ENCODE results near the gene S100A2. TPM values are rescaled to one million over a fixed set of nuclear protein-coding genes. Genes with fewer than 3 reads are reported as not detected.

Gene S100A2
- total RNA-seq, 2 donors from 2014 or later = not detected

DNA sequence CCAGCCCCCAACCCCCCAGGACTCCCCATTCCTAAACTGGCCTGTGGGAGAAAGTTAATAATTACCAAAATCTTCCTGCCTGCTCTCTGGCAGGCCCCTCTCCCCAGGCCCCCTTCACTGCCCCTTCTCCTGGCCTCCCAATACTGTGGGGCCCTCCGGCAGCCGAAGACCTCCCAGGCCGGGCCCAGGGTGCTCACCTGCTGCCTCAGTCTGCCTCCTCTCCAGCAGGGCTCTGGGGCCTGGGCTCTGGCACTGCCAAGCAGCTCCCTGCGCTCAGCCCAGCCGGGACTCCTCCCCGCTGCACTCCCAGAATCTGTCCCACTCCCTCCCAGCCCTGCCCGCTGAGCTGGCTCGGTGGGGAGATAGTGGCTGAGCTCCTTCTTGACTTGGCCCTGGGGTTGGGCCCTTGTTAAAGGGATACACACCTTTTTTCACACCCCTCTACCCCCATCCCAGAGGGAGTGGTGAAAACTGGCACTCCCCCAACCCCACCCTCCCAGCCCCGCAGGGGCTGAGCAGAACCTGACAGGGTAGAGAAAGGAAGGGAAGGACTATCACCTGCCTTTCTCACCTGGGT is 47.2 kb upstream of the S100A2 start, which contains the start of gene S100A16:
Gene S100A16 (minus strand): TSS at position 383 of the 577 bp plus-strand sequence. CDS start 4,986 bp downstream, outside the sequence.
- no peaks in the 10 kb centered on the region for H3K27me3 ChIP-seq
- H3K36me3 ChIP-seq = peaks cover 1% of the 10 kb centered on the region
- H3K4me1 ChIP-seq = peaks cover 0 to 67% of the 10 kb centered on the region in 2 donors
- H3K27ac ChIP-seq = peak within 1 kb of the TSS; percentile 91 to 93
- no peaks in the 10 kb centered on the region for H3K9me3 ChIP-seq
- peak; percentile 81 for DNase-seq (ENCODE audit: low spot score)
- TF ChIP-seq, protein P1, sequence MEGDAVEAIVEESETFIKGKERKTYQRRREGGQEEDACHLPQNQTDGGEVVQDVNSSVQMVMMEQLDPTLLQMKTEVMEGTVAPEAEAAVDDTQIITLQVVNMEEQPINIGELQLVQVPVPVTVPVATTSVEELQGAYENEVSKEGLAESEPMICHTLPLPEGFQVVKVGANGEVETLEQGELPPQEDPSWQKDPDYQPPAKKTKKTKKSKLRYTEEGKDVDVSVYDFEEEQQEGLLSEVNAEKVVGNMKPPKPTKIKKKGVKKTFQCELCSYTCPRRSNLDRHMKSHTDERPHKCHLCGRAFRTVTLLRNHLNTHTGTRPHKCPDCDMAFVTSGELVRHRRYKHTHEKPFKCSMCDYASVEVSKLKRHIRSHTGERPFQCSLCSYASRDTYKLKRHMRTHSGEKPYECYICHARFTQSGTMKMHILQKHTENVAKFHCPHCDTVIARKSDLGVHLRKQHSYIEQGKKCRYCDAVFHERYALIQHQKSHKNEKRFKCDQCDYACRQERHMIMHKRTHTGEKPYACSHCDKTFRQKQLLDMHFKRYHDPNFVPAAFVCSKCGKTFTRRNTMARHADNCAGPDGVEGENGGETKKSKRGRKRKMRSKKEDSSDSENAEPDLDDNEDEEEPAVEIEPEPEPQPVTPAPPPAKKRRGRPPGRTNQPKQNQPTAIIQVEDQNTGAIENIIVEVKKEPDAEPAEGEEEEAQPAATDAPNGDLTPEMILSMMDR (IDR thresholded peaks at IDR 0.05) = no peak
- peak within 1 kb of the TSS; percentile 59 to 63 for H3K4me3 ChIP-seq

DNA sequence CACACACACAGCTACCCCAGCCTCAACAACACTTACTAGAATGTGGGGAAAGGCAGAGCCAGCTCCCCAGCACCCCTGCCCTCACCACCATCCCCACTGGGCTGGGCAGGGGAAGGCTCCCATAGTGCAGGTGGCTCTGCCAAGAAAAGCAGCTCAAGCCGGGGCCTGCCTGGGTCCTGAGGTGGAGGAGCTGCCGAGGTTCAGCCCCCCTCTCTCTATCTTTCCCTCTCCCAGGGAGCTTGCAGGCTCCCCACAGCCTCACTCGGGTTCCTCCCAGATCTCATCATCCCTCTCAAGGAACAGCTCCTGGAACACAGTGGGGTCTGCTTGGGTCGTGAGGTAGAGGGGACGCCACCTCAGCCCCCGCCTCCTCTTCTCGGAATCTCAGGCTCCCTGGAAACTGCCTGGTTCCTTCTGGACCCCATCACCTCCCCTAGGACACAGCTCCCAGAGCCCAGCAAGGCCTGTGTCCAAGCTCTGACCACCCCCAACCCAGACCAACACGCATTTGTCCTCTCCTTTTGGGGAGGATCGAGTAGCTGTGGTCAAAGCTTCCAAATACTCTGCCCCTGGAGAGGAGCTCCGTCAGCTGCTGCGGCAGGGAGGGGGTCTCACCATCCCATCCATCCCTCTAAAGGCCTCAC is 46.6 kb upstream of the S100A2 start:
- Histone ChIP-seq H3K4me1 (peaks cover 0 to 65% of the 10 kb centered on the region in 2 donors), H3K4me3 (peak overlapping the region; percentile 59 to 63)

DNA sequence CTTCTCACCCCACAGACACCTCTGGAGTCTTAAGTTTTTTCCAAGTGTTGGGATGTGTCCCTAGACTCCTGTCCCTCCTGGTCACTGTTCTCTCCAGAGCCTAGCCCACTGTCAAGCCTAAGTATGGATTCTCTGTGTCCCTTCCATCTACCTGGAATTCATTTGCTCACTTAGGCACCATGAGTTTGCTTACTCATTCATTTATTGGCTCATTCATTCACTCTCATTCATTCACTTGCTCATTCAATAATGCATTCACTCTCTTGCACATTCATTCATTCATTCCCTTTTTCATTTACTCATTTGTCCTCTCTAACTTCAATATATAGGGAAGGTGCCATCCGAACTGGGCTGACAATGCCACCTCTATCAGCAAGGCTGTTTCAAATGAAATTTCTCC is 45.7 kb upstream of the S100A2 start:
- no peak for DNase-seq (ENCODE audit: low spot score)
- Histone ChIP-seq H3K9me3 (no peaks in the 10 kb centered on the region), H3K4me3 (peak overlapping the region; percentile 59 to 63), H3K27ac (peak overlapping the region; percentile 91 to 93), H3K27me3 (no peaks in the 10 kb centered on the region), H3K4me1 (peaks cover 0 to 57% of the 10 kb centered on the region in 2 donors), H3K36me3 (peaks cover 16% of the 10 kb centered on the region)
- TF ChIP-seq, protein P1 (IDR thresholded peaks at IDR 0.05) = no peak

More for the DNA sequence above, 46.6 kb upstream of the S100A2 start:
- TF ChIP-seq, protein P1 (IDR thresholded peaks at IDR 0.05) = no peak
- Histone ChIP-seq H3K27me3 (no peaks in the 10 kb centered on the region), H3K27ac (peak overlapping the region; percentile 91 to 93), H3K36me3 (peaks cover 7% of the 10 kb centered on the region), H3K9me3 (no peaks in the 10 kb centered on the region)
- DNase-seq (ENCODE audit: low spot score) = no peak

DNA sequence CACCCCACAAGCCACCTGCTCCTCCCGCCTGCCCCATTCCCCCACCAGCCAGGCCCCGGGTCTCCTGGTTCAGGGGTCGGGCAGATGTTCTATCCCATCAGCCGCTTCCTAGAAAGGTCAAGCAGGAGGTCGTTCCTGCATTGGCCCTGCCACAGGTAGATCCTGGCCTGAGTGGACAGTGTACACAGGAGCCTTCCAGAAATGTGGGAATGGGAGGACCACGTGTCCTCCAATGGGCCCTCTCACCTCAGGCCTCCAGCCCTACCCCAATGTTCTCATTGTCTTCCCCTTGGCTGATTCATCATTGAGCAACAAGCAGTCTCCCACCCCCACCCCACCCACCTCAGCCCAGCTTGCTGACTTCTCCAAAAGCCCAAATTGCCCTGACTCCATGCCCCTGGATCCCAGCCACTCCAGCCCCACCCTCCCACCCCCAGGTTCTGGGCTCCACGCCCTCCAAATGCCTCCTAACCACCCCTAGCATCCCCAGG is 45.2 kb upstream of the S100A2 start:
- Histone ChIP-seq H3K9me3 (no peaks in the 10 kb centered on the region), H3K27ac (peak overlapping the region; percentile 91 to 93), H3K27me3 (no peaks in the 10 kb centered on the region), H3K4me1 (peaks cover 0 to 52% of the 10 kb centered on the region in 2 donors), H3K4me3 (peak overlapping the region in 1 of 2 donors; percentile 59), H3K36me3 (peaks cover 16% of the 10 kb centered on the region)
- TF ChIP-seq, protein P1 (IDR thresholded peaks at IDR 0.05) = no peak
- DNase-seq (ENCODE audit: low spot score) = no peak

DNA sequence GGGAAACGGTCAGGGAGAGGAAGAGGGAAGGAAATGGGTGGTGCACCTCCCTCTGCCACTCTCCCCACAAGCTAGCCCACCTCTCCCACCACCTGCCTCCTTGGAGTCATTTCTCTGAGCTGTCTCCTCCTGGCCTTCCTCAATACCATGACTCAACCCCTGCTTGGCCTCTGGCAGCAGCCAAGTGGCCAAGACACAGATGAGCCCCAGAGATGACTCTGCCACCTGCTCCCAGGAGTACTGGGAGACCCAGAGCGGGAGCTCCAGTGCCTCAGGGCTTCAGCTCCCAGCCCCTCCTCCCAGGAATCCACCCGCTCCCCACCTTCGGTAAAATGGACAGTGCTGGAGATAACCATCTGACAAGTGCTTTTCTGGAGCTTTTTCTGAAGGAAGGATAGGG is 44.7 kb upstream of the S100A2 start:
- TF ChIP-seq, protein P1 (IDR thresholded peaks at IDR 0.05) = no peak
- Histone ChIP-seq H3K4me3 (no peak overlapping the region), H3K9me3 (no peaks in the 10 kb centered on the region), H3K27me3 (no peaks in the 10 kb centered on the region), H3K4me1 (peaks cover 0 to 49% of the 10 kb centered on the region in 2 donors), H3K36me3 (peaks cover 16% of the 10 kb centered on the region), H3K27ac (peak overlapping the region; percentile 91 to 93)
- DNase-seq (ENCODE audit: low spot score) = no peak
